Panc1 (cell line): Measurements from ENCODE around the gene CYP1A2.

ENCODE experiments used
- SIN3A ChIP-seq: IDR thresholded peaks from 2 replicates; pipeline ENCODE4 v1.6.1; 2012; ENCODE audit warnings: low read depth, mild to moderate bottlenecking, low read length, moderate library complexity, borderline replicate concordance; ENCODE audit not compliant: insufficient read depth
- TF ChIP-seq, protein P1 (sequence below): fragments of 450-650 bp; IDR thresholded peaks from 2 replicates; pipeline ENCODE4 v1.5.1; 2017; ENCODE audit warnings: mild to moderate bottlenecking

DNA sequence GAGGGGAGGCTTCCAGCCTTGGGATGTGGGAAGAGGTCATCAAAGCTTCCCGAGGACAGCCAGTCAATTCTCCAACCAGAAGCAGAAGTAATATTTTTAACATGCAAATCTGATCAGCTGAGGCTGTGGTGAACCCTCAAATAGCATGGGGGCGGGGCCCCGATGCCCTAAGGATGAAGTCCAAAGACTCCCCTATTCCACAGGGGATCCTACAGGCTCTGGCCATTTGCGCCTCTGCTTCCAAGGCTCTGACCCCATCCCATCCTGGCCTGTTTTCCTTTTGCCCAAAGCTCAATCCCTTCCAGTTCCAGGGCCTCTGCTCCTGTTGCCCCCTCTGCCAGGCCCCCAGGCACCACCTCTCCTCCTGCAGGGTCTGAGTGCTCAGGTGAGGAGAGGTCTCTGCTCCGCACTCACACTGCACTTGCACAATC, 26.5 kb downstream of the CYP1A2 start:
- TF ChIP-seq, protein P1, sequence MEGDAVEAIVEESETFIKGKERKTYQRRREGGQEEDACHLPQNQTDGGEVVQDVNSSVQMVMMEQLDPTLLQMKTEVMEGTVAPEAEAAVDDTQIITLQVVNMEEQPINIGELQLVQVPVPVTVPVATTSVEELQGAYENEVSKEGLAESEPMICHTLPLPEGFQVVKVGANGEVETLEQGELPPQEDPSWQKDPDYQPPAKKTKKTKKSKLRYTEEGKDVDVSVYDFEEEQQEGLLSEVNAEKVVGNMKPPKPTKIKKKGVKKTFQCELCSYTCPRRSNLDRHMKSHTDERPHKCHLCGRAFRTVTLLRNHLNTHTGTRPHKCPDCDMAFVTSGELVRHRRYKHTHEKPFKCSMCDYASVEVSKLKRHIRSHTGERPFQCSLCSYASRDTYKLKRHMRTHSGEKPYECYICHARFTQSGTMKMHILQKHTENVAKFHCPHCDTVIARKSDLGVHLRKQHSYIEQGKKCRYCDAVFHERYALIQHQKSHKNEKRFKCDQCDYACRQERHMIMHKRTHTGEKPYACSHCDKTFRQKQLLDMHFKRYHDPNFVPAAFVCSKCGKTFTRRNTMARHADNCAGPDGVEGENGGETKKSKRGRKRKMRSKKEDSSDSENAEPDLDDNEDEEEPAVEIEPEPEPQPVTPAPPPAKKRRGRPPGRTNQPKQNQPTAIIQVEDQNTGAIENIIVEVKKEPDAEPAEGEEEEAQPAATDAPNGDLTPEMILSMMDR = no peak
- TF ChIP-seq SIN3A = no peak
